Smooth muscle cell (in vitro differentiated cells): ENCODE results near the gene CARS2. TPM values are rescaled to one million over a fixed set of nuclear protein-coding genes. Genes with fewer than 3 reads are reported as not detected.

Experiments used
- DNase-seq: peaks from one replicate; lab custom pipeline; 2025; ENCODE audit not compliant: unreplicated experiment; lab: John Stamatoyannopoulos, UW
- H2AFZ ChIP-seq: fragments of 200-600 bp; sonication (generic); 2 replicates; pipeline ENCODE4 v1.6.0; 2016; ENCODE audit warnings: antibody characterized with exemption, low read depth, mild to moderate bottlenecking
- H3F3A ChIP-seq: fragments of 200-600 bp; sonication (generic); 2 replicates; pipeline ENCODE4 v1.6.0; 2017; ENCODE audit warnings: antibody characterized with exemption, low read depth
- H3K27ac ChIP-seq: fragments of 200-600 bp; sonication (generic); 2 replicates; pipeline ENCODE4 v1.5.1; 2016; ENCODE audit warnings: low read depth, mild to moderate bottlenecking
- H3K27me3 ChIP-seq: fragments of 200-600 bp; sonication (generic); 2 replicates; pipeline ENCODE4 v1.6.1; 2016; ENCODE audit warnings: low read depth, mild to moderate bottlenecking
- H3K36me3 ChIP-seq: fragments of 200-600 bp; sonication (generic); 2 replicates; pipeline ENCODE4 v1.5.1; 2016; ENCODE audit warnings: low read depth
- H3K4me1 ChIP-seq: fragments of 200-600 bp; sonication (generic); 2 replicates; pipeline ENCODE4 v1.5.1; 2016; ENCODE audit warnings: low read depth
- H3K4me2 ChIP-seq: fragments of 200-600 bp; sonication (generic); 2 replicates; pipeline ENCODE4 v1.6.0; 2016; ENCODE audit warnings: mild to moderate bottlenecking
- H3K4me3 ChIP-seq: fragments of 200-600 bp; sonication (generic); 2 replicates; pipeline ENCODE4 v1.5.1; 2016; ENCODE audit warnings: mild to moderate bottlenecking
- H3K79me2 ChIP-seq: fragments of 200-600 bp; sonication (generic); 2 replicates; pipeline ENCODE4 v1.6.0; 2016; ENCODE audit warnings: low read depth, mild to moderate bottlenecking
- H3K9ac ChIP-seq: fragments of 200-600 bp; sonication (generic); 2 replicates; pipeline ENCODE4 v1.6.0; 2016; ENCODE audit warnings: low read depth
- H3K9me3 ChIP-seq: fragments of 200-600 bp; sonication (generic); replicated peaks from 2 replicates; pipeline ENCODE4 v1.5.1; 2016; ENCODE audit warnings: low read depth
- H4K20me1 ChIP-seq: fragments of 200-600 bp; sonication (generic); 2 replicates; pipeline ENCODE4 v1.6.0; 2016; ENCODE audit warnings: low read depth
- WGBS: methylation state at CpG from one replicate; pipeline ENCODE4 v1.1.7; 2016; ENCODE audit warnings: low lambda C conversion rate; 5-methylcytosine and 5-hydroxymethylcytosine counted together
- polyA plus RNA-seq: library from polyadenylated mRNA; unstranded; fragments of >200 nt; fragmentation: Nextera tagmentation; extraction: Ambion mirVana; gene quantifications from 2 replicates; pipeline ENCODE4 v1.2.1, GENCODE V29; 2016
- total RNA-seq: library from RNA; depleted of rRNA; stranded (reverse); fragments of >200 nt; gene quantifications from 2 replicates; pipeline ENCODE4 v1.2.3, GENCODE V29; 2014
- TF ChIP-seq, protein P1 (sequence below): fragments of 200-600 bp; sonication (generic); IDR thresholded peaks from 2 replicates; pipeline ENCODE4 v1.5.1; 2017; ENCODE audit warnings: borderline replicate concordance, mild to moderate bottlenecking, antibody characterized with exemption; ENCODE audit not compliant: insufficient read depth, poor library complexity, severe bottlenecking

Gene CARS2
- total and polyA plus RNA-seq, 2 experiments from 2014 or later = 37.5 to 71.7 TPM

DNA sequence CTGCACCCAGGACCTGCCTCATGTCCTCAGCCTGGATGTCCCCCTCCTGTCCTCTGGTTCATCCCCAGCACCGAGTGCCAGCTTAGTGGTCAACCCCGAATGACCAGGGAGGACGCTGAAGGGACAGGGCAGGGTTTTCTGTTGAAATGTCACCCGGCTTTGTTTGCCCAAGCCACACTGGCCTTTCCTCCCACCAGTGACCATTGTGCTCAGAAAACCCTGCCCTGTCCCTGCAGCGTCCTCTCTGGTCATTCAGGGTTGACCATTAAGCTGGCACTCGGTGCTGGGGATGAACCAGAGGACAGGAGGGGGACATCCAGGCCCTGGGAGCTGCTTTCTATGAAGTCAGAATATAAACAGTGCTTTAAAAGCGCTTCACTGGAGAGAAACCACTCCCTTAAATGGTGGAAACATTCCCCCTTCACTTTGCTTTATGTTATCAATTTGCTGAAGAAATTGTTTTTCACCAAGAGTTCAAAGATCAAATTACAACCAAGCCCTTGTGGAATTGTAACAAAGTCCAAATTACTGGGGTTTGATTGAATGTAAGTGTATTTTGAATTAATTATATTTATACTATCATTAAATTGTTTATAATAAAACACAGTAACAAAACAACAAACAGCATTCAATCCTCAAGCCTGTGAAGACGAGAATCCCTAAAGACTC lies 21.4 kb downstream of the CARS2 start:
- TF ChIP-seq, protein P1, sequence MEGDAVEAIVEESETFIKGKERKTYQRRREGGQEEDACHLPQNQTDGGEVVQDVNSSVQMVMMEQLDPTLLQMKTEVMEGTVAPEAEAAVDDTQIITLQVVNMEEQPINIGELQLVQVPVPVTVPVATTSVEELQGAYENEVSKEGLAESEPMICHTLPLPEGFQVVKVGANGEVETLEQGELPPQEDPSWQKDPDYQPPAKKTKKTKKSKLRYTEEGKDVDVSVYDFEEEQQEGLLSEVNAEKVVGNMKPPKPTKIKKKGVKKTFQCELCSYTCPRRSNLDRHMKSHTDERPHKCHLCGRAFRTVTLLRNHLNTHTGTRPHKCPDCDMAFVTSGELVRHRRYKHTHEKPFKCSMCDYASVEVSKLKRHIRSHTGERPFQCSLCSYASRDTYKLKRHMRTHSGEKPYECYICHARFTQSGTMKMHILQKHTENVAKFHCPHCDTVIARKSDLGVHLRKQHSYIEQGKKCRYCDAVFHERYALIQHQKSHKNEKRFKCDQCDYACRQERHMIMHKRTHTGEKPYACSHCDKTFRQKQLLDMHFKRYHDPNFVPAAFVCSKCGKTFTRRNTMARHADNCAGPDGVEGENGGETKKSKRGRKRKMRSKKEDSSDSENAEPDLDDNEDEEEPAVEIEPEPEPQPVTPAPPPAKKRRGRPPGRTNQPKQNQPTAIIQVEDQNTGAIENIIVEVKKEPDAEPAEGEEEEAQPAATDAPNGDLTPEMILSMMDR = no peak
- 95% methylated on average over 8 of the region's 8 CpGs for WGBS
- no peak overlapping the region for H2AFZ ChIP-seq
- no peak overlapping the region for H3K4me3 ChIP-seq
- no peaks in the 10 kb centered on the region for H3K9me3 ChIP-seq
- H3K36me3 ChIP-seq = no peaks in the 10 kb centered on the region
- no peak overlapping the region for H3K4me2 ChIP-seq
- peaks cover 16% of the 10 kb centered on the region for H4K20me1 ChIP-seq
- H3K79me2 ChIP-seq = peaks cover 3% of the 10 kb centered on the region
- H3K4me1 ChIP-seq = no peaks in the 10 kb centered on the region
- no peaks in the 10 kb centered on the region for H3K27me3 ChIP-seq
- no peak overlapping the region for H3K9ac ChIP-seq
- H3K27ac ChIP-seq = no peak overlapping the region
- no peak for DNase-seq
- no peaks in the 10 kb centered on the region for H3F3A ChIP-seq

DNA sequence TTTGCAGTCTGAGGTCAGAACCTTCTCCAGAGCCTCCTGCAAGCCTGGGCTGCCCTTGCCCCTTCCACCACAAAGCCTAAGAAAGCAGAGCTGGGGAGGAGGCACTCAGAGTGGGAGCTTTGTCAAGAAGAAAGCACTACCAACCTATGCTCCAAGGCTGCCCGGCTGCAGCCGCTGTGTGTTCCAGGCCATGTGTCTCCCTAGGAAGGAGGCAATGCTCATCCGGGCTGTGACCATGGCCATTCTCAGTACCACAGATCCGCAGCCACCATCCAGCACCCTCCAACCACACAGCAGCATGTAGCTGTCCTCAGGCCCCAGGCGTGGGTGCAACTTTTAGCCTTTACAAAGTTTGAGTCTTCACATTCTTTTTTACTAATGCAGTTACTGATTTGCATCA lies 22.0 kb downstream of the CARS2 start:
- Histone ChIP-seq H3K27me3 (no peaks in the 10 kb centered on the region), H4K20me1 (peaks cover 11% of the 10 kb centered on the region), H3F3A (no peaks in the 10 kb centered on the region), H3K27ac (no peak overlapping the region), H3K4me1 (no peaks in the 10 kb centered on the region), H3K9me3 (no peaks in the 10 kb centered on the region), H3K4me3 (no peak overlapping the region), H3K4me2 (no peak overlapping the region), H3K36me3 (no peaks in the 10 kb centered on the region), H3K79me2 (peaks cover 3% of the 10 kb centered on the region), H3K9ac (no peak overlapping the region), H2AFZ (no peak overlapping the region)
- DNase-seq = no peak
- 96% methylated on average over 5 of the region's 5 CpGs for WGBS
- TF ChIP-seq, protein P1 = no peak

DNA sequence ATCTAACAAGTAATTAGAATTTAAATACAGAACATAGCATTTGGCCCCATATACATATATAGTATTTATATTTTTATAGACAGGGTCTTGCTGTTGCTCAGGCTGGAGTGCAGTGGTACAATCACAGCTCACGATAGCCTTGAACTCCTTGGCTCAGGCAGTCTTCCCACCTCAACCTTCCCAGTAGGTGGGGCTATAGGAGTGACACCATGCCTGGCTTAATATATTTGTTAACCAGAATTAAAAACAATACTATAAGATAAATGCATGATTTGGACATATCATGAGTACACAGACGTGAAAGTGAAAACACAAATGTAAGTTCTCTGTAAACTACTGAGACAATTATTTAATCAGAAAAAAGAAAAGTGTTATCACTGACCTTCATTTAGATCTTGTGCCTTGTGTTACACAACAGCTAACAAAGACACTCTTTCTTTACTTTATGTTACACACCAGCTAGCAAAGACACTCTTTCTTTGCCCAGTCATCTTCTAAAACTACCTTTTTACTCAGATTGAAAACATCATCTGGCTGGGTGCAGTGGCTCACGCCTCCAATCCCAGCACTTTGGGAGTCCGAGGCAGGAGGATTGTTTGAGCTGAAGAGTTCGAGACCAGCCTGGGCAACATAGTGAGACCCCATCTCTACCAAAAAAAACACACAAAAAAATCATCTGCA lies 22.6 kb downstream of the CARS2 start:
- Histone ChIP-seq H3K9ac (no peak overlapping the region), H3K9me3 (no peaks in the 10 kb centered on the region), H4K20me1 (peaks cover 5% of the 10 kb centered on the region), H2AFZ (no peak overlapping the region), H3K4me3 (no peak overlapping the region), H3K27ac (no peak overlapping the region), H3K4me1 (no peaks in the 10 kb centered on the region), H3K27me3 (no peaks in the 10 kb centered on the region), H3F3A (no peaks in the 10 kb centered on the region), H3K79me2 (peaks cover 3% of the 10 kb centered on the region), H3K36me3 (no peaks in the 10 kb centered on the region), H3K4me2 (no peak overlapping the region)
- DNase-seq = no peak
- TF ChIP-seq, protein P1 = peak; percentile 19
- 98% methylated on average over 5 of the region's 5 CpGs for WGBS

DNA sequence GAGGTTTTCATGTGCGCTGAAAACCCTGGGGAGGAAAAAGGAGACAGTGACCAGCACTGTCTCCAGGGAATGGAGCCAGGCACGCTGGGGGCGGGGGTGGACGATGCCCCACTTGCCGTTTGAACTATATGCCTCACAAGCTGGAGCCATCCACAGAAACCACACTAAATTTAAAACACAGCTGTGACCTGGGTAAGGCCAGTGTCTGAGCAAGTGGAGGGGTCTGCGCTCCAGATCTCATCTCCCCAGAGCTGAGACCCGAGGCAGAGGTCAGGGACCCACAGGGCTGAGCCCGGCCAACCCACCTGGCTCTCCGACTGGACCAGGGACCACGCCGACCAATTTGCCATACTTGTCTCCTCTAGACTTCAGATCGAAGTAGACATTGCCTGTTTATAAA lies 23.2 kb downstream of the CARS2 start:
- TF ChIP-seq, protein P1 = no peak

More for the DNA sequence above, 23.2 kb downstream of the CARS2 start:
- H3K79me2 ChIP-seq = no peaks in the 10 kb centered on the region
- H3K27ac ChIP-seq = no peak overlapping the region
- no peak for DNase-seq
- H3K27me3 ChIP-seq = no peaks in the 10 kb centered on the region
- H4K20me1 ChIP-seq = no peaks in the 10 kb centered on the region
- no peaks in the 10 kb centered on the region for H3F3A ChIP-seq
- H3K4me1 ChIP-seq = no peaks in the 10 kb centered on the region
- H3K36me3 ChIP-seq = no peaks in the 10 kb centered on the region
- H2AFZ ChIP-seq = no peak overlapping the region
- no peaks in the 10 kb centered on the region for H3K9me3 ChIP-seq
- H3K4me3 ChIP-seq = no peak overlapping the region
- over 99% methylated on average over 12 of the region's 12 CpGs for WGBS
- H3K9ac ChIP-seq = no peak overlapping the region
- no peak overlapping the region for H3K4me2 ChIP-seq
